Measurements from ENCODE around the gene IGF1. TPM values are rescaled to one million over a fixed set of nuclear protein-coding genes. Genes with fewer than 3 reads are reported as not detected.

IGF1 gene
- total RNA-seq, 1 experiment from 2014 or later: not detected

- H3K36me3 Mint-ChIP-seq (ENCODE audit: insufficient read depth, unreplicated experiment): no peaks in the 10 kb centered on the region
- no peak for TF ChIP-seq CTCF (IDR thresholded peaks at IDR 0.05; ENCODE audit: unreplicated experiment)
- no peak overlapping the region for H3K27ac Mint-ChIP-seq (ENCODE audit: unreplicated experiment)
- no peak overlapping the region for H3K4me3 Mint-ChIP-seq (ENCODE audit: low read depth, unreplicated experiment)
- no peaks in the 10 kb centered on the region for H3K4me1 Mint-ChIP-seq (ENCODE audit: low read depth, unreplicated experiment)
- no peak for DNase-seq
- no TSS peak for BruUV-seq (replicated peaks)
- H3K27me3 Mint-ChIP-seq (ENCODE audit: unreplicated experiment): no peaks in the 10 kb centered on the region
- intact Hi-C loops (cut with micrococcal nuclease; ENCODE audit: unreplicated experiment): no loop called here
- CTCF ChIA-PET: no interaction called here
- no peaks in the 10 kb centered on the region for H3K9me3 Mint-ChIP-seq (ENCODE audit: low read depth, unreplicated experiment)
Observed at GRCh38 chr12:102472496-102472895, 7.9 kb downstream of the IGF1 start.

- H3K4me3 Mint-ChIP-seq (ENCODE audit: low read depth, unreplicated experiment): no peak overlapping the region
- CTCF ChIA-PET: no interaction called here
- no peak for DNase-seq
- H3K9me3 Mint-ChIP-seq (ENCODE audit: low read depth, unreplicated experiment): no peaks in the 10 kb centered on the region
- H3K27ac Mint-ChIP-seq (ENCODE audit: unreplicated experiment): no peak overlapping the region
- H3K27me3 Mint-ChIP-seq (ENCODE audit: unreplicated experiment): no peaks in the 10 kb centered on the region
- BruUV-seq (replicated peaks): no TSS peak
- no peaks in the 10 kb centered on the region for H3K4me1 Mint-ChIP-seq (ENCODE audit: low read depth, unreplicated experiment)
- intact Hi-C loops (cut with micrococcal nuclease; ENCODE audit: unreplicated experiment): no loop called here
- TF ChIP-seq CTCF (IDR thresholded peaks at IDR 0.05; ENCODE audit: unreplicated experiment): no peak
- H3K36me3 Mint-ChIP-seq (ENCODE audit: insufficient read depth, unreplicated experiment): no peaks in the 10 kb centered on the region
Observed at GRCh38 chr12:102471556-102471955, 8.8 kb downstream of the IGF1 start.

- no peak overlapping the region for H3K27ac Mint-ChIP-seq (ENCODE audit: unreplicated experiment)
- intact Hi-C loops (cut with micrococcal nuclease; ENCODE audit: unreplicated experiment): no loop called here
- BruUV-seq (replicated peaks): no TSS peak
- TF ChIP-seq CTCF (IDR thresholded peaks at IDR 0.05; ENCODE audit: unreplicated experiment): no peak
- H3K27me3 Mint-ChIP-seq (ENCODE audit: unreplicated experiment): no peaks in the 10 kb centered on the region
- H3K36me3 Mint-ChIP-seq (ENCODE audit: insufficient read depth, unreplicated experiment): no peaks in the 10 kb centered on the region
- H3K4me3 Mint-ChIP-seq (ENCODE audit: low read depth, unreplicated experiment): no peak overlapping the region
- no peaks in the 10 kb centered on the region for H3K4me1 Mint-ChIP-seq (ENCODE audit: low read depth, unreplicated experiment)
- no peak for DNase-seq
- H3K9me3 Mint-ChIP-seq (ENCODE audit: low read depth, unreplicated experiment): peaks cover 2% of the 10 kb centered on the region
- CTCF ChIA-PET: no interaction called here
Observed at GRCh38 chr12:102470945-102471344, 9.4 kb downstream of the IGF1 start.

GRCh38 chr12:102468261-102468915 is 12.0 kb downstream of the IGF1 start:
- H3K4me3 Mint-ChIP-seq (ENCODE audit: low read depth, unreplicated experiment): no peak overlapping the region
- BruUV-seq (replicated peaks): no TSS peak
- no peak overlapping the region for H3K27ac Mint-ChIP-seq (ENCODE audit: unreplicated experiment)
- CTCF ChIA-PET: interaction anchor here (0.5 kb wide), 1 partner anchor 874 kb away, joined by 6 read pairs; no protein-coding TSS in a partner anchor
- no peaks in the 10 kb centered on the region for H3K27me3 Mint-ChIP-seq (ENCODE audit: unreplicated experiment)
- H3K4me1 Mint-ChIP-seq (ENCODE audit: low read depth, unreplicated experiment): no peaks in the 10 kb centered on the region
- no peak for TF ChIP-seq CTCF (IDR thresholded peaks at IDR 0.05; ENCODE audit: unreplicated experiment)
- H3K9me3 Mint-ChIP-seq (ENCODE audit: low read depth, unreplicated experiment): peaks cover 2% of the 10 kb centered on the region
- no peak for DNase-seq
- no peaks in the 10 kb centered on the region for H3K36me3 Mint-ChIP-seq (ENCODE audit: insufficient read depth, unreplicated experiment)
- intact Hi-C loops (cut with micrococcal nuclease; ENCODE audit: unreplicated experiment): no loop called here
